Neuronal stem cell (in vitro differentiated cells): ENCODE measurements around the gene RPL32.

Experiments
- DNase-seq: peaks from one replicate; pipeline ENCODE4 v3.0.0-alpha.2; 2013; ENCODE audit warnings: low spot score
- H2AFZ ChIP-seq: one replicate; pipeline ENCODE4 v1.6.1; 2013; ENCODE audit warnings: mild to moderate bottlenecking, low read length, inconsistent platforms
- H2AK5ac ChIP-seq: 2 replicates; pipeline ENCODE4 v1.6.1; 2013; ENCODE audit warnings: low read depth, mild to moderate bottlenecking, inconsistent platforms, low read length, moderate library complexity, mixed read lengths
- H2BK120ac ChIP-seq: 2 replicates; pipeline ENCODE4 v1.6.1; 2013; ENCODE audit warnings: low read depth, mild to moderate bottlenecking, inconsistent platforms, low read length, moderate library complexity, mixed read lengths
- H2BK12ac ChIP-seq: one replicate; pipeline ENCODE4 v1.6.1; 2013; ENCODE audit warnings: low read length, inconsistent platforms
- H2BK15ac ChIP-seq: 2 replicates; pipeline ENCODE4 v1.6.1; 2013; ENCODE audit warnings: mild to moderate bottlenecking, low read length, inconsistent platforms, mixed read lengths
- H2BK5ac ChIP-seq: one replicate; pipeline ENCODE4 v1.6.1; 2013; ENCODE audit warnings: inconsistent platforms, mild to moderate bottlenecking, low read length, moderate library complexity
- H3K14ac ChIP-seq: one replicate; pipeline ENCODE4 v1.6.1; 2013; ENCODE audit warnings: low read length, inconsistent platforms
- H3K18ac ChIP-seq: 2 replicates; pipeline ENCODE4 v1.6.1; 2013; ENCODE audit warnings: low read length, inconsistent platforms
- H3K23ac ChIP-seq: 2 replicates; pipeline ENCODE4 v1.6.1; 2013; ENCODE audit warnings: low read depth, mild to moderate bottlenecking, mixed read lengths, low read length, inconsistent platforms; ENCODE audit not compliant: poor library complexity
- H3K27ac ChIP-seq: replicated peaks from 3 replicates; pipeline ENCODE4 v1.5.1; 2013; ENCODE audit warnings: low read length, inconsistent platforms
- H3K27me3 ChIP-seq, 3 experiments: 2 replicates each; pipeline ENCODE4 v1.6.1; 2013; ENCODE audit warnings: low read length in 3 of 3, mild to moderate bottlenecking in 2 of 3, inconsistent platforms in 1 of 3, low read depth in 1 of 3, mixed read lengths in 1 of 3, moderate library complexity in 1 of 3; ENCODE audit not compliant: control insufficient read depth in 3 of 3, insufficient read depth in 3 of 3
- H3K36me3 ChIP-seq, 2 donors: replicated peaks in 1 of 2; 2 replicates each; pipeline ENCODE4 v1.6.1; 2013; ENCODE audit warnings: low read length in 2 of 2; ENCODE audit not compliant: control insufficient read depth in 2 of 2, insufficient read depth in 2 of 2
- H3K4ac ChIP-seq: 2 replicates; pipeline ENCODE4 v1.6.1; 2013; ENCODE audit warnings: inconsistent platforms, mild to moderate bottlenecking, low read length, moderate library complexity
- H3K4me1 ChIP-seq, 2 donors: 1 replicate in 1 of 2; 2 replicates in 1 of 2; pipeline ENCODE4 v1.6.1; 2013; ENCODE audit warnings: low read length in 2 of 2, low read depth in 1 of 2; ENCODE audit not compliant: control insufficient read depth in 2 of 2, insufficient read depth in 1 of 2
- H3K4me2 ChIP-seq: one replicate; pipeline ENCODE4 v1.6.1; 2013; ENCODE audit warnings: mild to moderate bottlenecking, low read length, inconsistent platforms; ENCODE audit not compliant: insufficient read depth, poor library complexity, severe bottlenecking
- H3K4me3 ChIP-seq, 2 donors: 2 replicates each; pipeline ENCODE4 v1.5.1; 2013; ENCODE audit warnings: low read length in 2 of 2, mild to moderate bottlenecking in 2 of 2, inconsistent platforms in 1 of 2, moderate library complexity in 1 of 2
- H3K79me1 ChIP-seq: one replicate; pipeline ENCODE4 v1.6.1; 2013; ENCODE audit warnings: low read depth, mild to moderate bottlenecking, inconsistent platforms, low read length, moderate library complexity
- H3K9ac ChIP-seq: one replicate; pipeline ENCODE4 v1.6.1; 2013; ENCODE audit warnings: mild to moderate bottlenecking, low read depth, low read length, inconsistent platforms; ENCODE audit not compliant: poor library complexity
- H3K9me3 ChIP-seq, 2 donors: replicated peaks in 1 of 2; 2 replicates each; pipeline versions ENCODE3 to v1.6.1; 2013; ENCODE audit warnings: low read length in 2 of 2, mild to moderate bottlenecking in 2 of 2, inconsistent platforms in 1 of 2, low read depth in 1 of 2, mixed read lengths in 1 of 2, moderate library complexity in 1 of 2; ENCODE audit not compliant: control insufficient read depth in 2 of 2, insufficient read depth in 1 of 2
- H4K8ac ChIP-seq: one replicate; pipeline ENCODE4 v1.6.1; 2013; ENCODE audit warnings: low read depth, mild to moderate bottlenecking, inconsistent platforms, low read length, moderate library complexity
- H4K91ac ChIP-seq: one replicate; pipeline ENCODE4 v1.6.1; 2013; ENCODE audit warnings: low read length, low read depth, mild to moderate bottlenecking, inconsistent platforms; ENCODE audit not compliant: poor library complexity
- WGBS, 2 donors: extraction: QIAGEN DNeasy Blood & Tissue Kit; methylation state at CpG; one replicate each; pipeline ENCODE4 v1.1.7; 2013; ENCODE audit warnings: missing lambda C conversion rate in 2 of 2, mixed read lengths in 1 of 2; ENCODE audit not compliant: insufficient read length in 2 of 2, insufficient replicate concordance in 1 of 2; ENCODE audit errors: extremely low coverage in 2 of 2; 5-methylcytosine and 5-hydroxymethylcytosine counted together

Gene RPL32

GRCh38 chr3:12865271-12865670 lies 23.9 kb upstream of the RPL32 start:
- Histone ChIP-seq H2BK15ac (no peak overlapping the region), H3K9ac (no peak overlapping the region), H3K36me3 (no peaks in the 10 kb centered on the region), H2AFZ (no peak overlapping the region), H3K27ac (no peak overlapping the region), H4K91ac (no peak overlapping the region), H3K23ac (no peak overlapping the region), H3K27me3 (peaks cover 0 to 20% (median 2%) of the 10 kb centered on the region in 3 experiments), H3K9me3 (peaks cover 7 to 9% of the 10 kb centered on the region in 2 donors), H2BK12ac (no peak overlapping the region), H3K79me1 (no peaks in the 10 kb centered on the region), H3K14ac (no peak overlapping the region), H3K4me1 (peaks cover 9 to 11% of the 10 kb centered on the region in 2 donors), H4K8ac (no peak overlapping the region), H3K4ac (no peak overlapping the region), H3K4me2 (no peak overlapping the region), H2AK5ac (no peak overlapping the region), H2BK5ac (no peak overlapping the region), H3K4me3 (peak overlapping the region in 1 of 2 donors; percentile 53), H3K18ac (no peak overlapping the region), H2BK120ac (no peak overlapping the region)
- no peak for DNase-seq
- no CpG with 5 or more reads among the region's 4 CpGs for WGBS, 2 donors

- H3K4ac ChIP-seq = no peak overlapping the region
- no peak overlapping the region for H2BK15ac ChIP-seq
- H2BK120ac ChIP-seq = no peak overlapping the region
- no peaks in the 10 kb centered on the region for H3K4me1 ChIP-seq
- H3K14ac ChIP-seq = no peak overlapping the region
- H3K9me3 ChIP-seq = peaks cover 7 to 9% of the 10 kb centered on the region in 2 donors
- no peak overlapping the region for H4K8ac ChIP-seq
- no peak overlapping the region for H2BK12ac ChIP-seq
- no peak overlapping the region for H3K27ac ChIP-seq
- H3K18ac ChIP-seq = no peak overlapping the region
- H2BK5ac ChIP-seq = no peak overlapping the region
- no peak overlapping the region for H3K23ac ChIP-seq
- WGBS, 2 donors = no CpG with 5 or more reads among the region's 8 CpGs
- H2AFZ ChIP-seq = no peak overlapping the region
- no peaks in the 10 kb centered on the region for H3K79me1 ChIP-seq
- peaks cover 0 to 41% (median 2%) of the 10 kb centered on the region in 3 experiments for H3K27me3 ChIP-seq
- no peak overlapping the region for H4K91ac ChIP-seq
- H3K36me3 ChIP-seq = no peaks in the 10 kb centered on the region
- H3K4me2 ChIP-seq = no peak overlapping the region
- no peak for DNase-seq
- no peak overlapping the region for H2AK5ac ChIP-seq
- no peak overlapping the region for H3K4me3 ChIP-seq
- no peak overlapping the region for H3K9ac ChIP-seq
Observed at GRCh38 chr3:12862387-12862786, 21.0 kb upstream of the RPL32 start.

GRCh38 chr3:12861611-12862010 lies 20.2 kb upstream of the RPL32 start:
- Histone ChIP-seq H3K14ac (no peak overlapping the region), H2BK5ac (no peak overlapping the region), H2BK120ac (no peak overlapping the region), H3K4me1 (peaks cover 0 to 2% of the 10 kb centered on the region in 2 donors), H3K4ac (no peak overlapping the region), H3K36me3 (no peaks in the 10 kb centered on the region), H3K23ac (peak overlapping the region; percentile 20), H2AK5ac (no peak overlapping the region), H4K91ac (no peak overlapping the region), H3K27ac (no peak overlapping the region), H2BK12ac (no peak overlapping the region), H3K18ac (no peak overlapping the region), H3K79me1 (no peaks in the 10 kb centered on the region), H2AFZ (no peak overlapping the region), H3K4me3 (no peak overlapping the region), H3K9ac (no peak overlapping the region), H2BK15ac (no peak overlapping the region), H3K4me2 (no peak overlapping the region), H3K27me3 (peaks cover 0 to 48% (median 2%) of the 10 kb centered on the region in 3 experiments), H3K9me3 (peaks cover 7 to 9% of the 10 kb centered on the region in 2 donors), H4K8ac (no peak overlapping the region)
- no peak for DNase-seq
- WGBS, 2 donors = no CpG with 5 or more reads among the region's 5 CpGs

GRCh38 chr3:12859840-12860239 lies 18.5 kb upstream of the RPL32 start:
- Histone ChIP-seq H2AK5ac (no peak overlapping the region), H3K18ac (no peak overlapping the region), H2BK12ac (no peak overlapping the region), H2BK5ac (no peak overlapping the region), H3K23ac (no peak overlapping the region), H3K4ac (no peak overlapping the region), H3K4me1 (peaks cover 0 to 2% of the 10 kb centered on the region in 2 donors), H3K4me3 (no peak overlapping the region), H3K9me3 (peaks cover 0 to 1% of the 10 kb centered on the region in 2 donors), H3K4me2 (no peak overlapping the region), H3K27me3 (peaks cover 0 to 57% (median 2%) of the 10 kb centered on the region in 3 experiments), H2BK120ac (no peak overlapping the region), H2BK15ac (no peak overlapping the region), H3K27ac (no peak overlapping the region), H3K9ac (no peak overlapping the region), H3K36me3 (no peaks in the 10 kb centered on the region), H3K14ac (no peak overlapping the region), H4K8ac (no peak overlapping the region), H3K79me1 (no peaks in the 10 kb centered on the region), H2AFZ (no peak overlapping the region), H4K91ac (no peak overlapping the region)
- DNase-seq = no peak
- WGBS, 2 donors = no CpG with 5 or more reads among the region's 7 CpGs
